Neural progenitor cell (in vitro differentiated cells): Measurements from ENCODE around the gene LYZL6.

ENCODE experiments used
- CTCF ChIP-seq: fragments of 200-600 bp; sonication (generic); IDR thresholded peaks from 2 replicates; pipeline ENCODE4 v1.5.1; 2017; ENCODE audit warnings: antibody characterized with exemption, mild to moderate bottlenecking
- EZH2 ChIP-seq: fragments of 200-600 bp; sonication (generic); IDR thresholded peaks from 2 replicates; pipeline ENCODE4 v1.6.1; 2017; ENCODE audit warnings: antibody characterized with exemption, mild to moderate bottlenecking, moderate library complexity

- TF ChIP-seq CTCF, result no peak
- TF ChIP-seq EZH2, result no peak
These were observed 47.6 kb upstream of the LYZL6 start for GRCh38 chr17:35991075-35991474.
